Activated naive CD8-positive, alpha-beta T cell treated with anti-CD3 and anti-CD28 coated beads, Interleukin-2, amount 10 ng/mL, durations not matched to agents 7 days and 5 days (primary cell): ENCODE results near the gene ADAMTS7. TPM values are rescaled to one million over a fixed set of nuclear protein-coding genes. Genes with fewer than 3 reads are reported as not detected.
A peak's percentile ranks its signal among the peaks of the same experiment; 100 is the strongest.
"Not testable (repeated sequence)": the region's sequence is repeated elsewhere in the genome, so short reads cannot be mapped to it uniquely, and the experiment has no call there.

ENCODE experiments used
- ATAC-seq: fragments of 150-1000 bp; cut with Tn5 transposase; one replicate; pipeline ENCODE4 v1.10.0; 2021; ENCODE audit warnings: low read depth, moderate library complexity
- POLR2A ChIA-PET: fragments of 350-600 bp; sonication (Branson Sonifier 250); formaldehyde crosslinking; loops from one replicate; lab custom pipeline; 2021; ENCODE audit warnings: antibody characterized with exemption; lab: Charles Lee
- DNase-seq: peaks from one replicate; pipeline ENCODE4 v3.0.0; 2021
- H3K27ac Mint-ChIP-seq: one replicate; pipeline ENCODE4 v1.8.0; 2022; ENCODE audit warnings: mild to moderate bottlenecking, mixed read lengths
- H3K27me3 Mint-ChIP-seq: one replicate; pipeline ENCODE4 v1.8.0; 2022; ENCODE audit warnings: mild to moderate bottlenecking, moderate library complexity, mixed read lengths
- H3K36me3 Mint-ChIP-seq: one replicate; pipeline ENCODE4 v1.8.0; 2021; ENCODE audit warnings: mild to moderate bottlenecking, mixed read lengths
- H3K4me1 Mint-ChIP-seq: one replicate; pipeline ENCODE4 v1.8.0; 2021; ENCODE audit warnings: mixed read lengths
- H3K4me3 Mint-ChIP-seq: one replicate; pipeline ENCODE4 v1.8.0; 2022; ENCODE audit warnings: mild to moderate bottlenecking, moderate library complexity, mixed read lengths
- H3K9me3 Mint-ChIP-seq: one replicate; pipeline ENCODE4 v1.8.0; 2021; ENCODE audit warnings: mixed read lengths
- total RNA-seq, 2 experiments: library from RNA; stranded (reverse); gene quantifications; one replicate each; pipeline ENCODE4 v1.2.3, GENCODE V29; 2021

ADAMTS7 gene
- total RNA-seq, 2 experiments from 2014 or later = 0.14 TPM; not detected in 1

GRCh38 chr15:78719819-78720450, 91.3 kb downstream of the ADAMTS7 start:
- H3K9me3 Mint-ChIP-seq, DNase-seq, H3K27ac Mint-ChIP-seq, H3K4me1 Mint-ChIP-seq, H3K4me3 Mint-ChIP-seq, ATAC-seq, H3K36me3 Mint-ChIP-seq, POLR2A ChIA-PET: not testable (repeated sequence)
- peaks cover 26% of the 10 kb centered on the region for H3K27me3 Mint-ChIP-seq

- Mint-ChIP-seq H3K9me3 (peaks cover 2% of the 10 kb centered on the region), H3K36me3 (peaks cover 2% of the 10 kb centered on the region), H3K4me1 (no peaks in the 10 kb centered on the region), H3K27ac (no peak overlapping the region), H3K27me3 (peaks cover 26% of the 10 kb centered on the region), H3K4me3 (no peak overlapping the region)
- POLR2A ChIA-PET = no interaction called here
- no peak for ATAC-seq
- no peak for DNase-seq
These were observed 92.4 kb downstream of the ADAMTS7 start for GRCh38 chr15:78718837-78719236.

- peaks cover 1% of the 10 kb centered on the region for H3K4me1 Mint-ChIP-seq
- H3K27me3 Mint-ChIP-seq = peaks cover 26% of the 10 kb centered on the region
- DNase-seq (no peak), ATAC-seq (no peak)
- H3K36me3 Mint-ChIP-seq = peaks cover 2% of the 10 kb centered on the region
- H3K4me3 Mint-ChIP-seq = no peak overlapping the region
- H3K27ac Mint-ChIP-seq = no peak overlapping the region
- peaks cover 2% of the 10 kb centered on the region for H3K9me3 Mint-ChIP-seq
- POLR2A ChIA-PET = no interaction called here
These were observed 93.2 kb downstream of the ADAMTS7 start for GRCh38 chr15:78717956-78718656.

GRCh38 chr15:78716651-78717050, 94.6 kb downstream of the ADAMTS7 start:
- ATAC-seq (no peak), DNase-seq (no peak)
- peaks cover 2% of the 10 kb centered on the region for H3K36me3 Mint-ChIP-seq
- peaks cover 2% of the 10 kb centered on the region for H3K9me3 Mint-ChIP-seq
- no peak overlapping the region for H3K4me3 Mint-ChIP-seq
- peaks cover 26% of the 10 kb centered on the region for H3K27me3 Mint-ChIP-seq
- peaks cover 7% of the 10 kb centered on the region for H3K4me1 Mint-ChIP-seq
- POLR2A ChIA-PET = no interaction called here
- H3K27ac Mint-ChIP-seq = no peak overlapping the region

- Mint-ChIP-seq H3K27ac (no peak overlapping the region), H3K9me3 (peaks cover 2% of the 10 kb centered on the region), H3K36me3 (peaks cover 2% of the 10 kb centered on the region), H3K4me1 (peaks cover 7% of the 10 kb centered on the region), H3K27me3 (peaks cover 29% of the 10 kb centered on the region), H3K4me3 (no peak overlapping the region)
- ATAC-seq (no peak), DNase-seq (no peak)
- POLR2A ChIA-PET = no interaction called here
These were observed 95.3 kb downstream of the ADAMTS7 start for GRCh38 chr15:78715930-78716329.

GRCh38 chr15:78715434-78715833, 95.8 kb downstream of the ADAMTS7 start:
- no peak for ATAC-seq
- no peak overlapping the region for H3K4me3 Mint-ChIP-seq
- POLR2A ChIA-PET = no interaction called here
- no peak overlapping the region for H3K27ac Mint-ChIP-seq
- peaks cover 7% of the 10 kb centered on the region for H3K4me1 Mint-ChIP-seq
- H3K27me3 Mint-ChIP-seq = peaks cover 29% of the 10 kb centered on the region
- peaks cover 2% of the 10 kb centered on the region for H3K9me3 Mint-ChIP-seq
- DNase-seq = no peak
- H3K36me3 Mint-ChIP-seq = peaks cover 2% of the 10 kb centered on the region

- H3K27ac Mint-ChIP-seq = no peak overlapping the region
- no peak for ATAC-seq
- H3K27me3 Mint-ChIP-seq = peaks cover 29% of the 10 kb centered on the region
- POLR2A ChIA-PET = no interaction called here
- H3K4me1 Mint-ChIP-seq = peaks cover 7% of the 10 kb centered on the region
- H3K36me3 Mint-ChIP-seq = peaks cover 2% of the 10 kb centered on the region
- H3K9me3 Mint-ChIP-seq = peaks cover 2% of the 10 kb centered on the region
- no peak for DNase-seq
- H3K4me3 Mint-ChIP-seq = no peak overlapping the region
These were observed 96.4 kb downstream of the ADAMTS7 start for GRCh38 chr15:78714890-78715289.

- H3K9me3 Mint-ChIP-seq = peaks cover 2% of the 10 kb centered on the region
- peaks cover 30% of the 10 kb centered on the region for H3K27me3 Mint-ChIP-seq
- H3K4me1 Mint-ChIP-seq = peaks cover 16% of the 10 kb centered on the region
- peaks cover 2% of the 10 kb centered on the region for H3K36me3 Mint-ChIP-seq
- ATAC-seq (no peak), DNase-seq (no peak)
- H3K27ac Mint-ChIP-seq = no peak overlapping the region
- H3K4me3 Mint-ChIP-seq = no peak overlapping the region
- POLR2A ChIA-PET = no interaction called here
These were observed 98.3 kb downstream of the ADAMTS7 start for GRCh38 chr15:78712797-78713515.

GRCh38 chr15:78711638-78712037, 99.6 kb downstream of the ADAMTS7 start:
- peaks cover 31% of the 10 kb centered on the region for H3K27me3 Mint-ChIP-seq
- peaks cover 16% of the 10 kb centered on the region for H3K4me1 Mint-ChIP-seq
- peaks cover 2% of the 10 kb centered on the region for H3K9me3 Mint-ChIP-seq
- no peak overlapping the region for H3K4me3 Mint-ChIP-seq
- peaks cover 2% of the 10 kb centered on the region for H3K36me3 Mint-ChIP-seq
- no peak overlapping the region for H3K27ac Mint-ChIP-seq
- POLR2A ChIA-PET = no interaction called here
- DNase-seq (no peak), ATAC-seq (no peak)

GRCh38 chr15:78709263-78709882, 101.9 kb downstream of the ADAMTS7 start:
- Mint-ChIP-seq H3K9me3 (peaks cover 2% of the 10 kb centered on the region), H3K36me3 (no peaks in the 10 kb centered on the region), H3K4me1 (peaks cover 16% of the 10 kb centered on the region), H3K4me3 (peak overlapping the region; percentile 55), H3K27ac (no peak overlapping the region), H3K27me3 (peaks cover 41% of the 10 kb centered on the region)
- DNase-seq (peak; percentile 73), ATAC-seq (peak; percentile 92)
- POLR2A ChIA-PET = interaction anchor here (0.8 kb wide), 1 partner anchor 170 kb away, joined by 4 read pairs; the partner anchor contains the start of gene PSMA4

Other genes with a start within 250 kb of the ADAMTS7 start
- 1 to 10 TPM; 1.2 to 2.2 TPM for gene CHRNA5, start 245.9 kb downstream of the ADAMTS7 start, total RNA-seq
- not detected for gene CHRNA3, start 190.5 kb downstream of the ADAMTS7 start, total RNA-seq
- gene CHRNB4, start 170.3 kb downstream of the ADAMTS7 start, total RNA-seq = not detected
- gene MORF4L1, start 61.4 kb upstream of the ADAMTS7 start, total RNA-seq = 100 to 1,000 TPM; 268 to 276 TPM
- gene CTSH, start 133.6 kb upstream of the ADAMTS7 start, total RNA-seq = 10 to 100 TPM; 31.5 to 33.9 TPM